Left kidney (tissue), 2 donors: Measurements from ENCODE around the gene EXOC4. TPM values are rescaled to one million over a fixed set of nuclear protein-coding genes. Genes with fewer than 3 reads are reported as not detected.

ENCODE experiments used
- DNase-seq: peaks from one replicate; pipeline ENCODE4 v3.0.0-alpha.2; 2013
- polyA plus RNA-seq: library from polyadenylated mRNA; unstranded; fragments of 120-200 nt; gene quantifications from one replicate; pipeline ENCODE4 v1.2.1, GENCODE V29; 2013; ENCODE audit not compliant: insufficient read length

EXOC4 gene
- polyA plus RNA-seq, 1 donor = 72.1 TPM

DNA sequence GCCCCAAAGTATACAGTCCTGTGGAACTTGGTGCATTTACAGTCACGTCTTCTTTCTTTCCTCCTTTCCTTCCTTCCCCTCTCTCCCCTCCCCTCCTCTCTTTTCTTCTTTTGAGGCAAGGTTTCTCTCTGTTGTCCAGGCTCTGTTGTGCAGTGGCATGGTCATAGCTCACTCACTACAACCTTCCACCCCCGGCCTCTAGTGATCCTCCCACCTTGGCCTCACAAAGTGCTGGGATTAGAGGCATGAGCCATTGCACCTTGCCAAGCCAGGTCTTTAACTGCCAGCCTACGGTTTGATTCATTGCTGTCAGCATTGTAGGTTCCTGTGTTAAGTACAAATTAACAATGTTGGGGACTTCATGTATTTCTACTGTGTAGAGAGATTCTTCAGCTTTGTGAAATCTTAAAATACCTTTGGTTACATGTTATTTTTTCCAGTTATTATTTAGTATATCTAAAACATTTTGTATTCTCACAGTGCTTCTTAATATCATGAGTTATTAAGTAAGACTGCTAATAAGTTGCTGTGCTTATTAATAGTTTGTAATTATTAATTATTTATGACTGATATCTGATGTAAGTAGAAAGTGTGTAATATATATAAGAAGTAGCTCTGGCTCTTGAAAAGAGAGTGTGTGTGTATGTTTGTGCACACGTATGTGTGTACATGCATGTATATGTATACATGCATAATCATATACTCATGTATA lies 320.8 kb downstream of the EXOC4 start:
- DNase-seq = no peak

DNA sequence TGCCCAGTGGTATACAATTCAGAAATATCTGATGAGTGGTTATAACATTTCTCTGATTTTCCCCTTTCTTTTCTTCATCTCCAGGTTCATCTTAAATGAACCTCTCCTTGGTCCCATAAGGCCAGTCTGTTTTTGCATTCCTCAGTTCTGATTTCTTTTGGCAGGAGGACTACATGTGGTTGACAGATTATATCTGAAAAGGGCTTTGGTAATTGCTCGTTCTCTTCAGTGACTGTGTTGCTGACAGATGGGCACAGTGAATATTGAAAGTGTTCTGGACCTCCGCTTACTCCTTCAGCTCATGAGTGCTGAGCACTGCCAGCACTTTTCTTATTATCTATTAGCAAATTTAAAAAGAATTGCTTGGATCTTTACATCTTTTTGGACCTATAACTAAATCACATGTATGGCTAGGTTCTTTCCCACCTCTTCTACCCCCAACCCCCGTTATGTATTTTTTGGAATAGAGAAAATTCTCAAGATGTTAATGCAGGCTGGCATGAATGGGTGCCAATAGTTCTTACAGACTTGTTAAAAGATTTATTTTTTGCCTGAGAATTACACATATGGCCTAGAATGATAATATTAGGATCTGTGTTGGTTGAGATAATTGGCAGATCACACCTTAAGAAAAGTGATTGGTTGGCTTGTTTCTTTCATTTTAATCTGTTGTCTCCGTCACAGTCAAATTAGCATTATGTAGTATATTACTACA lies 323.0 kb downstream of the EXOC4 start:
- DNase-seq = no peak

DNA sequence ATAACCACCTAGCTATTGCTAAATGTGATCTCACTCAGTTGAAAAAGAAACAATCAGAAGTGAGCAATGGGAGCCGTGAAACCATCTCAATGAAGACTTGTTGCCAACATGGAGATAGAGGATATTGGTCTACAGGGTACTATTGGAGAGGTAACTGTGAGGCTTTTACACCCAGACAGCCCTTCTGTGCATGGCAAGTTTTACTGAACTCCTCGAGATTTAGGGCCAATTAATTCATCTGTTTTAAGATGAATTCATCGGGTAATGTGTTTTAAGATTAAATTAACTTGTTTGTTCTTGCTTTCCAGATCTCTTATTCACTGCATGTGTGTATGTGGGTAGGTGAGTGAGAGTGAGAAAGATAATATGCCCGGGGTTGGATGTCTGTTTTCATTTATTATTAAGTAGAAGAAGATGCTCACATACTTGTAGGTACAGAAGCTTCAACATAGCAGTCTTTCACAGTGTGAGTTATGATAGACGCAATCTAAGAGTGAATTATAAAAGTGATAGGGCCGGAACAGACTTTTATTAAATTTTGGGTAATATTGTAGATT lies 323.8 kb downstream of the EXOC4 start:
- no peak for DNase-seq

DNA sequence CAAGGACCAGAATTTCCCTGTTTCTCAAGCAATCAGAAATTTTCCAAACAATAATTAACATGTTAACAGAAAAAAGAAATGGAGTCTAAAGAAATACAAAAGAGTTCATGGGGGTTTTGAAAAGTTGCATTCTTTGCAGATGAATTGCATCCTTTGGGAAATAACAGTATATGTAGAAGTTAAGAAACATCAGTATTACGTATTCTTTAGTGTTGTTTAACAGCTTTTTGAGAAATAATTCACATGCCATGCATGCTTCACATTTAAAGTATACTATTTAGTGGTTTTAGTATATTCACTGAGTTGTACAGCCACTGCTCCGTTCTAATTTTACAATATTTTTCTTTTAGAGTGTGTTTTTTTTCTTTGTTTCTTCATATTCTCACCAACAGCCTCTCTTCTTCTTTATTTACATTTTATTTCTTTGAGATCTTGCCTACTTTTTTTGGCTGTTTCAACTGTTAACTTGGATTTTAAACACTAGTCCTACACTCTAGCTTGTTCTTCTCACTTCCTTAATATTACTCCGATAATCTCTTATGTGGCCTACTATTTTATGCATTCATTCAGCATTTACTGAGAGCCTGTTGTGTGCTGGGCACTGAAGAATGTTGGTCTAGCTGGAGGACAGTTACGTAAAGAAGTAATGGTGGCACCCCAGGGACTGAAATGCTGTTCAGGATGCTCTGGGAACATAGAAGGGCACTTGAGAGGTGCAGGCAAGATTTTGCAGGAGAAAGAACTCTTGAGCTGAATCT lies 330.1 kb downstream of the EXOC4 start:
- DNase-seq = no peak

DNA sequence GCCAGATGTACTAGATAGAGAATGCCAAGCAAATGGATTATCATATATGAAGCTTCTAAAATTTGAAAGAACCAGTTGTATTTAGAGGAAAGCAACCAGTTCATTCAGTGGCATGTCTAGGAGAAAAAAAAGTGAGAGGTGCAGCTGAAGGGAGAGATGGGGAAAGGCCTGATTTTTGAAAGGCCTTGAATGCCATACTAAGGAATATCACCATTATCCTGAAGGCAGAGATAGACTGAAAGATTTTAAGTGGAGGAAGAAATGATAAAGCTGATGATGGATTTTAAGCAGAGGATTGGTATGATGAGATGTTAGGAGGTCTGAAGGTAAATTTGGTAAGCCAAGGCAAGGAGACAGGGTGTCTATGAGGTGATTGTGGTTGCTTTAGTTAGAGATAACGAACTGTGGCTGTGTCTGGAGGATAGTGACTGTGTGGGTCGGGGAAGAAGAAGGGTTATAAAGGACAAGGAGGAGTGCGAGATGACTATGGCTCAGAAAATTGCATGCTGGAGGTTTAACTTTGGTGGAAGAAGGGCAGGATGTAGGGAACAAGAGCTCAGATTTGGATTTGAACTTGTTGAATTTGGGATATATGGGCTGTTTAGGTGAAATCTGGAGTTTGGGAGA lies 330.8 kb downstream of the EXOC4 start:
- no peak for DNase-seq

DNA sequence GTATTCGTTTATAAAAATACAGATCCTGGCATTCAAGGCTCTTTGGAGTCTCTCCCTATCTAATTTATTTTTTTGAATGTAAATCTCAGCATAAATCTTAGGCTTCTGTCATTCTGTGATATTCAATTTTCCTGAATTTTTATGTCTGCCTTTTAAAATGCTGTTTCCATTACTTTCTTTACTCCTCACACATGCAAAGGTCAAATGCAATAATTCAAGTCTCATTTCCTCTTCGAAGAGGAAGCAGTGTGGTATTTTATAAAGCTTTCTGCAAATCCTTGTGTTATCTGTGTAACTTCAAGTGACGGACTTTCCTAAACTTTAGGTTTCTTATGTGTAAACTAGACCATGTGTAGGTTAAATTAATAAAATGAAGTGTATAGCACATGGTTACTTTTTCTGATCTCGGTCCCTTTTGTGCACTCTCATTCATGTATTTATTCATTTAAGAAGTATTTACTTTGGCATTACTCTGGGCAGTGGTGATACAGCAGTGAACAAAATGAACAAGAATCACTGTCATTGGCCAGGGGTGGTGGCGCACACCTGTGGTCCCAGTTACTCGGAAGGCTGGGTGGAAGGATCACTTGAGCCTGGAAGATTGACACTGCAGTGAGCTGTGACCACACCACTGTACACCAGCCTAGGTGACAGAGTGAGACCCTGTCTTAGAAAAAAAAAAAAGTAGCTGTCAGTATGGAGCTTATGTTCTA lies 332.2 kb downstream of the EXOC4 start:
- no peak for DNase-seq

DNA sequence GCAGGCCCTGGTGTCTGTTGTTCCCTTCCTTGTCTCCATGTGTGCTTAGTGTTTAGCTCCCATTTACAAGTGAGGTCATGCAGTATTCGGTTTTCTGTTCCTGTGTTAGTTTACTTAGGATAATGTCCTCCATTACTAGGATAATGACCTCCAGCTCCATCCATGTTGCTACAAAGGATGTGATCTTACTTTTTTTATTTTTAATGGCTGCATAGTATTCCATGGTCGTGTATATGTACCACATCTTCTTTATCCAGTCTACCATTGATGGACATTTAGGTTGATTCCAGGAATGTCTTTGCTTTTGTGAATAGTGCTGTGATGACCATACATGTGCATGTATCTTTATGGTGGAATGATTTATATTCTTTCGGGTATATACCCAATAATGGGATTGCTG lies 333.4 kb downstream of the EXOC4 start:
- no peak for DNase-seq

DNA sequence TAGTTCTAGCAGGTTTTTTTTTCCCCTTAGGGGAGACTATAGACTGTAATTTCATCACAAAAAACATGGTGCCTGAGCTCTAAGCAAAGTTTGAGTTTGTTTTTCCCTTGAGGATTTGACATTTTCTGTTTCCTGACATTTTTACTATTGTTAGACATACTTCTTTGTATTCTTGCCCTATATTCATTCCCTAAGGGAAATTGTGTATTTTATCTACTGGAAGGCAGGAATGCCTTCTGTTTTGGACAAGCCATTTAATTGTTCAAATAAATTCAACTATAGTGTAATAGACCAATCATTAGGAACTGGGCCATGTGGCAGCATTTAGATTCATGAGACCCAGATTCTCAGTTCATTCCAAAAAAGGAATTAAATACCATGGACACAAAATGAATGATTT lies 335.0 kb downstream of the EXOC4 start:
- DNase-seq = no peak

DNA sequence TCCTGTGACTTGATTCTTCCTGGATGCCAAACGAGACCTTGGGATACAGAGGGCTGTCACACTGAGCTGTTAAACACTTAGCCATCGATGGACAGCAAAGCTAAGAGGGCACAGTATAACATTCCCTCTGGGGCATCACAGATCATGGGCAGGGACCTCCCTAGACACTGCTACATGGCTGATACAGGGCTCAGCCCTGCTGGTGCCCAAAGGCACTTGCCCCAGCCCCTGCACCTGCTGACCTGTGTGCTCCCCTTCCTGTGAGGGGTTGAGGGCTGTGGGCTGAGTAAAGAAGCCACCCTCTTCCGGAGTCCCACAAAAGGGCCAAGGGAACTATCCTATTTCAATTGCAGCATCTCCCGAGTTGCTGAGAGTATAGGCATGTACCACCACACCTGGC lies 337.9 kb downstream of the EXOC4 start:
- no peak for DNase-seq

DNA sequence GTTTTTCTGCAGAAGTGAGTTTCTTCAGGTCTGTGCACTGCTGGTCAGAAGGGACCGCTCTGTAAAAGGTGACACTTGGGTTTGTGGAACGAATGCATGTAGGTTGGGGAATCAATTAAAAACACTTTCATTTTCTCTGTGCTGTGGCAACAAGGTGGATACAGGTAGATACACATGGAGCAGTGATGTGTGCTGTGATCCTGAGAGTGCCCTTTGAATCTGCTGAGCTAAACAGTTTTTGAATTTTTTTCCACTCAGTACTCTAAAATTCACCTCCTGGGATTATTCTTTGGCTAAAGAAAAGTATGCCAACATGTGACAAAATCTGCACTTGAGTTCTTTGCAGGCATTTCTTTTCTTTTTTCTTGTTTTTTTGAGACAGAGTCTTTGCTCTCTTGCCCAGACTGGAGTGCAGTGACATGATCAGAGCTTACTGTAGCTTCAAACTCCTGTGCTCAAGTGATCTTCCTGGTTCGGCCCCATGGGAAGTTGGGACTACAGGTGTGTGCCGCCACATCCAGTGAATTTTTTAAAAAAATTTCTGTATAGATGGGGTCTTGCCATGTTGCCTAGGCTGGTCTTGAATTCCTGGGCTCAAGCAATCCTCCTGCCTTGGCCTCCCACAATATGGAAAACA lies 338.9 kb downstream of the EXOC4 start:
- no peak for DNase-seq

DNA sequence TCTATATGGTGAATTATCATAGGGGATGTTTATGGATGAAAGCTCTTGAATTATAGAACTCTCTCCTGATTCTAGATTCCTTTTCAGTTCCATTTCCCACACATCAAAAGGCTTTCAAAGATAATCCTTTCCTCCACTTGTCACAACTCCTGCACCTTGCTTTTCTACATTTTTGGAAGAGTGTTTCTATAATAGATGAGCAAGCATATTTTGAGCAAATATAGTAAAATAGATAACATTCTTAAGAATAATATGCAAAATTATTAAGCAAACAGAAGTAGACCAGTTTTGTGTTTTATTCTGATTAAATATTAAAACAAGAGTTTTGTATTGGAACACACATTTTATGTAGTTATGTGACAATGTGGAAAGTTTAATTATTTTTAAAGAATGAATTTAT lies 340.7 kb downstream of the EXOC4 start:
- DNase-seq = no peak

DNA sequence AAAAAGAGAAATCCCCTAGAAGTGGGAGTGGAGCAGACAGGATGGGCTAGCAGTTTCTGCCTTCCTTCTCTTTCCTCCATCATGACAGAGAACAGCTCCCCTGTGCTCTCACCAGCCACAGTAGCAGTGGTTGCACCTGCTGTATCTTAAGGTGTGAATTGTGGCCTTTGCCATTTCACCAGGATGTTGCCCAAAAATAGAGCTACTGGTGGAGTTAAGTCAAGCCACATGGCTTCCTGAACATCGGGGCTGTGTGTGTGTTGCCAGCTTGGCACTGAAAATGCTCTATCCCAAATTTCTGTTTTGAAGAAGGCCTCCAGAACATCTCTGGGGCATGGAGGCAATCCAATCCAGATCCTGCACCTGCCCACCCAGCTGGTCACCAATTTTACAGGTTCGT lies 348.7 kb downstream of the EXOC4 start:
- DNase-seq = no peak

DNA sequence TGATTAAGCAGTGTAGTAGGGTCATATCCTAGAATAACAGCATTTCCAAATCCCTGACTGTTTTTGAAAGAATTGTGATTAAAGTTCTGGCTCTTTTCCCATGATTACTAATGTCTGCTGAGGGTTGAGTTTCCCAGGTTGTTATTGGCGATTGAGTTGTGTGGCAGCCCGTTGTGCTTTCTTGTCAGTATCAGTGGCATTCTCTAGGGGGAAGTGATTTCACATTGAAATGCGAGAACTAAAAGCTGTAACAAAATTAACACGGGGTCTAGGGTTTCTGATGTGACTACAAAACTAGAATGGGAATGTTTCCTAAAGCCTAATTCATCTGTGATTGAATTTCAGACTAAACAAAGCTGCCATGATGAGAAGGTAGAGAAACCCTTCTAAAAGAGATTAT lies 349.4 kb downstream of the EXOC4 start:
- peak; percentile 54 for DNase-seq

DNA sequence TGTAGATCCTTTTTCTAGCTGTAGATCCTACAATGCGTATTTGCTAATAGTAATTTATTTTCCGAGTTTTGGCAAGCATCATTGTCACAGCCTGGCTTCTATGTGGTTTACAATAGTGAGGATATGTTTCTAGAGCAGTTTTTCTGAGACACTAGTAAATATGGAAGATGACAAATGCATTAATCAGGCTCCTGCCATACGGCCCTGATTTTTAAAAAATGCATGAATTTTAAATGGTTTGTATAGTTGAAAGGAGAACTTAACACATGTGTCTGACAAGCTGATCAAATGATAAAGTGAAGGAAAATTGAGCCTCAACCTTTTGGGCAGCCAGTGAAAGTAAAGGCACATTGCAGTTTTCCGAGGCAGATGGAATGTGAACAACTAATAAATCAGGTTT lies 354.1 kb downstream of the EXOC4 start:
- no peak for DNase-seq

DNA sequence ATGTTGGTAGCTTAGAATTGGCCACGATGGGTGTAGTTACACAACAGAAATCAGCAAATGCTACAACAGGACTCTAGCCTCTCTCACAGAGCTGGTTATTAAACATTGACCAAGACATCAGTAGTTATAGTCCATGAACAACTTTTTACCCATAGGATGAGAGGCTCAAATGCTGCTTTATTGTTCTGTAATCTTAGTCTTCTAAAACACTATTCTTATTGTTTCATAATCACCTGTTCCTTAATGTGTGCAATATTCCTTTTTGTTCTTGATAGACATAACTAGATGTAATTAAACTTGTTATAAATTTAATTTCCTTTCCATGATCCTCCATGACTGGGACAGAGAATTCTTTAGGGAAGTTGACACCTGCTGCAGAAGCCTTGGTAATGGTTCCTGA lies 356.9 kb downstream of the EXOC4 start:
- no peak for DNase-seq

DNA sequence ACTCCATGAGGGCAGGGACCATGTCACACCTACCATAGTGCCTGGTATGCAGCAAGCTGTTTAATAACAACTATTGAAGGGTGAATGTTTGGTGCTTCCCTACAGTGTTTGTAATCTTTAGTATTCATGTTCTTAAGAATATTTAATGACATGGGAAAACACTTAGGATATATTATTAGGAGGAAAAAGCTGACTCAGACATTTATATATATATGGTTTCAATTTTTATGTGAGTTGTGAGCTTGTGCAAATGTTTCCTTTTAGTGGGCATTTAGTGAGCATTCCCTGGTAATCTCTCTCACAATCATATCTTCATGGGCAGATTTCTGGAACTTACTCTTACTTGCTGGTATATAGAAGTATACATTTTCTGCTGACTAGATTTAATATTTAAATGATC lies 359.1 kb downstream of the EXOC4 start:
- DNase-seq = no peak

DNA sequence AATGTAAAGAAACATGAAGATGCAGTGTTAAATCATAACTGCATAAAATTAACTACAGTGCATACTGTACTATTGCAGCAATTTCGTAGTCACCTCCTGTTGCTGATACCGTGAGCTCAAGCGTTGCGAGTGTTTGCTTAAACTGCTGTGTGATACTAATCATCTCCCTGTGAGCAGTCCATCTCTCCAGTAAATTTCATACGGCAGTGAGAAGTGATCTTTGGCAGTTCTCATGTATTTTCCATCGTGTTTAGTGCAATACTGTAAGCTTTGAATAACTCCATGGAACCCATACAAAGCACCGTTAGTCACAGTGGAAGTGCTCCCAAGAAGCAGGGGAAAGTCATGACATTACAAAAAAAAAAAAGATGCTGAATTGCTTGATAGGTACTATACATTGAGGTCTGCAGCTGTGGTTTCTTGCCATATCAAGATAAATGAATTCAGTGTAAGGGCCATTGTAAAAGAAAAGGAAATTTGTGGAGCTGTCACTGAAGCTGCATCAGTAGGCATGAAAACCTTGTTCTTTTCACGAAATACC lies 360.4 kb downstream of the EXOC4 start:
- DNase-seq = no peak

DNA sequence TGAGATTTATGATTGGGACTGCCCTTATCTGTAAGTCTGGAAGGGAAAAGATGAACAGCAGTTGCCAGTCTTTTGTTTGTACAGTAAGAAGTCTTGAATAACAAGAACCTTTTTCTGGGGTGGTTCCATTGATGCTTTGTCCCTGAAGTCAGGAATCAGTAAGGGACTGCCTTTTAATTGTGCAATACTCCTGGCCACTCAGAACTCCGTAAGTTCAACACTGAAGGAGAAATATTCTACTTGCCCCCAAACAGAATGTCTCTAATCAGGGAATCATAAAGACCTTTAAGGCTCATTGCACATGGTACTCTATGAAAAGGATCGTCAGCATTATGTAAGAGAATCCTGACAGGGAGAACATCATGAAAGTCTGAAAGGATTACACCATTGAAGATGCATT lies 361.4 kb downstream of the EXOC4 start:
- DNase-seq = no peak

DNA sequence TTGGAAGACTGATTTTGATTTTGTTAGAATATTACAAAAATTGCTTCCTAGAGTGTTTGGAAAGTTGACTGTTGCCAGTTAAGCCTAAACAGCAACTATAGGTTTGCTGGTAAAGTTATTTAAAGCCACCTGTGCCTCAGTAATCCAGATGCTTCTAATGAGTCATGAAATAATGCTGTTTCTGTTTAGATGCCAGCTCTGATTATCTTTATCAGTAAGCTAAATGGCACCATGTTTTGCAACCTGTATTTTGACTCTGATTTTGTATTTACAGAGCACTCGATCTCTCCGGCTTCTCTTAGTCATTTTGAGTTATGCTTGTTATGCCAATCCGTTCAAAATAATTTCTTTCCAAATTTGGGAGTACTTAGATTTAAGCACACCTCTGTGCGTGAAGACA lies 366.1 kb downstream of the EXOC4 start:
- DNase-seq = no peak

DNA sequence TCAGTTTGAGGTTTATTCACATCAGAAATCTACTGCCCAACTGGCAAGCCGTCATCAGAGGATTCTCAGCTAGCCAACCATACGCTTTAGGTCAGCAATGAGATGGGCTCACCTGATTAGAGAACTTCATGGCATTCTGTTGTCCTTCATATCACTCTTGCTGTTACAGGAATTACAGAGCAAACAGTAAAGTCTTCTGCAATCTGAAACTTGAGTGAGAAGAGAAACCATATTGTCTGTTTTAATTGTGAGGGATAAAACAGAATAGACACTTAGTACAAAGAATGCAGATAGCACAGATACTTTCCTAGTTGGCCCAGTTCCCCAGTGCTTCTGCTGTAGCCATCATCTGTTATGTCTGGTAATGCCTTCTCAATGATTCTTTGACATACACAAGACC lies 366.6 kb downstream of the EXOC4 start:
- DNase-seq = no peak

DNA sequence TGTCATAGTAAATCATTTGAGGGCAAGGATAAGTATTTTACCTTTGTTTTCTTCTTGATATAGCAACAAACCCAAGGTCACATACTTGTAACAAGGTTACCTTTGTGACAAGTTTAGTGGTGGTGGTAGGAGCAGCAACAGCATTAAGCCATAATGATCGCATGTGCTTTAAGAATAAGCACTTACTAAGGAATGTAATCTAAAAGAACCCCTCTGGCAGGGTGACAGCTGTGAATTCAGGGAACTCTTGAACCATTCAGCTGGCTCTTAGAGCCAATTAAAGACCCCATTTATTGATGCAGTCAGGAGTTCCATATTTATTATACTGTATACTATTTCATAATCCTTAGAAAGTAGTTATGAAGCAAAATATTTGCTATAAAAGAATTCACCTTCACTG lies 370.8 kb downstream of the EXOC4 start:
- no peak for DNase-seq
